ENCODE data around the gene PPARA. TPM values are rescaled to one million over a fixed set of nuclear protein-coding genes. Genes with fewer than 3 reads are reported as not detected.

Gene PPARA
- polyA plus RNA-seq (ENCODE audit: insufficient read length in 10 of 10): 10 to 100 TPM; 15.9 to 25.7 (median 20.6) TPM
- long read RNA-seq, donor 1: 0 reads
- long read RNA-seq, donor 2, partial matches to known transcripts: 0 of 1 reads
- long read RNA-seq, donor 2, other reads (novel, unspliced or antisense): 0 of 1 reads
- long read RNA-seq, donor 3: 0 reads
- long read RNA-seq, donor 4: 0 reads
- long read RNA-seq, donor 5, full-length matches to known transcripts: 1 of 1 reads
- long read RNA-seq, donor 5, partial matches to known transcripts: 0 of 1 reads
- long read RNA-seq, donor 5, other reads (novel, unspliced or antisense): 0 of 1 reads
- long read RNA-seq, donor 6: 0 reads
- long read RNA-seq, donor 7, full-length matches to known transcripts: 2 of 2 reads
- long read RNA-seq, donor 7, partial matches to known transcripts: 0 of 2 reads
- long read RNA-seq, donor 7, other reads (novel, unspliced or antisense): 0 of 2 reads
- long read RNA-seq, donor 8: 0 reads
- long read RNA-seq, donor 9, full-length matches to known transcripts: 1 of 1 reads
- long read RNA-seq, donor 9, partial matches to known transcripts: 0 of 1 reads
- long read RNA-seq, donor 9, other reads (novel, unspliced or antisense): 0 of 1 reads

- DNase-seq: peak; percentile 86 to 92 (median 90)
Observed at GRCh38 chr22:46150034-46150654, at the start of gene PPARA. TSS of gene PPARA (plus strand) at chr22:46150526. CDS start at chr22:46198384, 47,858 bp downstream.

GRCh38 chr22:46102159-46102558 lies 48.2 kb upstream of the PPARA start:
- DNase-seq: no peak

GRCh38 chr22:46102752-46103151 lies 47.6 kb upstream of the PPARA start:
- DNase-seq: no peak

- no peak for DNase-seq
Observed at GRCh38 chr22:46103181-46103580, 47.1 kb upstream of the PPARA start.

GRCh38 chr22:46103664-46104063 lies 46.7 kb upstream of the PPARA start:
- no peak for DNase-seq

- DNase-seq: no peak
Observed at GRCh38 chr22:46104170-46104880, 46.0 kb upstream of the PPARA start.

- no peak for DNase-seq
Observed at GRCh38 chr22:46104881-46105493, 45.3 kb upstream of the PPARA start.

GRCh38 chr22:46105494-46106278 lies 44.6 kb upstream of the PPARA start:
- peak in 1 of 3 donors; percentile 23 for DNase-seq

- peak in 1 of 3 donors; percentile 31 for DNase-seq
Observed at GRCh38 chr22:46106279-46107022, 43.9 kb upstream of the PPARA start.

GRCh38 chr22:46107089-46107664 lies 43.1 kb upstream of the PPARA start:
- peak; percentile 50 to 70 (median 62) for DNase-seq

GRCh38 chr22:46107753-46108563 lies 42.4 kb upstream of the PPARA start:
- DNase-seq: peak in 1 of 3 donors; percentile 31

GRCh38 chr22:46108564-46109473 lies 41.5 kb upstream of the PPARA start:
- peak in 1 of 3 donors; percentile 31 for DNase-seq

GRCh38 chr22:46109474-46110003 lies 40.8 kb upstream of the PPARA start:
- DNase-seq: no peak

- peak in 1 of 3 donors; percentile 29 for DNase-seq
Observed at GRCh38 chr22:46110215-46110614, 40.1 kb upstream of the PPARA start.

- peak in 1 of 3 donors; percentile 52 for DNase-seq
Observed at GRCh38 chr22:46111645-46112306, 38.5 kb upstream of the PPARA start.

- DNase-seq: peak in 1 of 3 donors; percentile 30
Observed at GRCh38 chr22:46112405-46112804, 37.9 kb upstream of the PPARA start.
